Measurements from ENCODE around the gene HOMER2. TPM values are rescaled to one million over a fixed set of nuclear protein-coding genes. Genes with fewer than 3 reads are reported as not detected.

HOMER2 gene
- total RNA-seq, 2 experiments from 2014 or later: 5.4 TPM

DNA sequence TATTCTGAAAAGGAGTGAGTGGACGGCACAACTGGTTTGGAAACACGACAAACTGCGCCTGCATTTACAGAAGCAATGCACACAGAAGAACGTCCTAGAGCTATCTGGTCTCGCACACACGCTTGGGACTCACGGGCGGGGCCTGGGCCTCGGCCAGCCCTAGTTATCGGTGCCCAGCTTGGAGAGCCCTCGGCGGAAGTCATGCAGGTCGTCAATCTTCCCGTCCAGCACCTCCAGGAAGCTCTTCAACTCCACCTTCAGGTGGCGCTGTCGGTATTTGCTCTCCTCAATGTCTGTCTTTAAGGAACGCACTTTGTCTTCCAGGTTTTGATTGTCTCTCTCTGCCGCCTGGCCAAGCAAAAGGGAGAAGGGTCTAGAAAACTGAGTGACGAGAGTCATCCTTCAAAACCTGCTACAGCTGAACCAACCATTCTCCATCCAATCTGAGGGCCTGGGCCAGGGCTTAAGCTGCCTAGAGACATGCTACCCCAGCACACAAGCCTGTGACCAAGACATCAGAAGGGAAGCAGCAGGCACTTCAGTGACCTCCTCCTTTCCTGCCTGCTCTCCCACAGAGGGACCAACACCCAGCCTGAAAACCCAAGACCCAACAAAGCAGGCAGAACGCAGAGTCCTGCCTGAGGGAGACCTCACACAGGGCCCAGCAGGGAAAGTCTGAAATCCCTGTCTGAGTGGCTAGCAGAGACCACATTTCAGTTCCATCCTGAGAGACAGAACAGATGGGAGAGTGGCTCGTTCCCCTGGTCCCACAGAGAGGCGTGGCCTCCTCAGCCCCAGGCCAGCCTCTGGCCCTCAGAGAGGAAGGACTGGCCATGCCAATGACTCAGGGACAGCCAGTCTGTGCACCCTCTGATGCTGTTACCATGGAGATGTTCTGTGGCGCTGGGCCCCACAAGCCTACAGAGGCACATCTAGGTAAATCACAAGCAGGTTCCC lies 102.7 kb downstream of the HOMER2 start:
- Mint-ChIP-seq H3K9me3 (no peaks in the 10 kb centered on the region), H3K4me1 (ENCODE audit: low read depth) (peaks cover 14% of the 10 kb centered on the region), H3K36me3 (ENCODE audit: low read depth) (no peaks in the 10 kb centered on the region), H3K27me3 (no peaks in the 10 kb centered on the region), H3K4me3 (no peak overlapping the region), H3K27ac (no peak overlapping the region)
- ATAC-seq (peak; percentile 83), DNase-seq (peak; percentile 69)
- ChIA-PET POLR2A (interaction anchor here (0.8 to 1.6 kb wide), 2 partner anchors 11 to 218 kb away, joined by 3 to 4 read pairs; partner anchors contain the start of gene BTBD1), CTCF (interaction anchor here (0.7 to 6.4 kb wide), 15 partner anchors 11 to 196 kb away, joined by 3 to 43 read pairs (median 5); partner anchors contain the start of gene RAMAC)
- intact Hi-C loops (cut with micrococcal nuclease): loop anchor here (5.0 kb wide), 1 partner anchor 152 kb away; no protein-coding TSS in a partner anchor
- TF ChIP-seq, protein P1, sequence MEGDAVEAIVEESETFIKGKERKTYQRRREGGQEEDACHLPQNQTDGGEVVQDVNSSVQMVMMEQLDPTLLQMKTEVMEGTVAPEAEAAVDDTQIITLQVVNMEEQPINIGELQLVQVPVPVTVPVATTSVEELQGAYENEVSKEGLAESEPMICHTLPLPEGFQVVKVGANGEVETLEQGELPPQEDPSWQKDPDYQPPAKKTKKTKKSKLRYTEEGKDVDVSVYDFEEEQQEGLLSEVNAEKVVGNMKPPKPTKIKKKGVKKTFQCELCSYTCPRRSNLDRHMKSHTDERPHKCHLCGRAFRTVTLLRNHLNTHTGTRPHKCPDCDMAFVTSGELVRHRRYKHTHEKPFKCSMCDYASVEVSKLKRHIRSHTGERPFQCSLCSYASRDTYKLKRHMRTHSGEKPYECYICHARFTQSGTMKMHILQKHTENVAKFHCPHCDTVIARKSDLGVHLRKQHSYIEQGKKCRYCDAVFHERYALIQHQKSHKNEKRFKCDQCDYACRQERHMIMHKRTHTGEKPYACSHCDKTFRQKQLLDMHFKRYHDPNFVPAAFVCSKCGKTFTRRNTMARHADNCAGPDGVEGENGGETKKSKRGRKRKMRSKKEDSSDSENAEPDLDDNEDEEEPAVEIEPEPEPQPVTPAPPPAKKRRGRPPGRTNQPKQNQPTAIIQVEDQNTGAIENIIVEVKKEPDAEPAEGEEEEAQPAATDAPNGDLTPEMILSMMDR (IDR thresholded peaks at IDR 0.05): peak; percentile 73

DNA sequence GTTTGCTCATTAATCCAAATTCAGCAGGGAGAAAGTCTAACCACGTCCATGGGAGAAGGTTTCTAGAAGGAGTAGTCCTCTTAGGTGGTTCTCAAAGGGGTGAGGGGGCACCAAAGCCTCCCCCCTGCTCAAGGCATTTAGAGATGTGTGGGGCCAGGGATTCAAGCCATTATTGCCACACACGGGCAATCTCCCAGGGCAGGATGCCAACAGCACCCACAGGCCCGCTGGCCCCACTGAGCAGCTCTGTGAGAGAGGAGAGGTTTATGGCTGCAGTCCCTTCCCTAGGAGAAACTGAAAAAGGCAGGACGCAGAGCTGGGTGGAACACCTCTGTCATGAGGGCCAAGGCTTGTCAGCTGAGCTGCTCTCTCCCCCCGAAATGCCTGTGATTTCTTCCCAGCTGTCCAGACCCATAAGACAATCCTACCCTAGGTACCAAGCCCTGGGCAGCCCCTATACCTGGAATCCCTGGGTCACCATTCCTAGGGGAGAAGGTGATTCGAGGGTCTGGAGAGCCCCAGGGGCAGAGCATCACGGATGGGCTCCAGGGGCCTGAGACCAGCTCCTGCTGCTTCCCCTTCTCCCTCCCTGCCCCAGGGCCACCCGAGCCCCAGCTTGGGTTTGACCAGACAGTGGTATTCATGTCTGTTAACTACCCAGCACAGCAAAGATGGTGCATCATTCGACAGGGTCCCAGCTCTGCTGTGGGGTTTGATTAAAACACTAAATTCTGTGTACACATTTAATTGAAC lies 104.1 kb downstream of the HOMER2 start:
- H3K36me3 Mint-ChIP-seq (ENCODE audit: low read depth): no peaks in the 10 kb centered on the region
- no peaks in the 10 kb centered on the region for H3K27me3 Mint-ChIP-seq
- ChIA-PET POLR2A (interaction anchor here (1.6 kb wide), 1 partner anchor 219 kb away, joined by 3 read pairs; the partner anchor contains the start of gene BTBD1), CTCF (interaction anchor here (0.8 to 6.4 kb wide), 11 partner anchors 16 to 152 kb away, joined by 3 to 43 read pairs (median 5); partner anchors contain the start of gene RAMAC)
- peaks cover 16% of the 10 kb centered on the region for H3K4me1 Mint-ChIP-seq (ENCODE audit: low read depth)
- intact Hi-C loops (cut with micrococcal nuclease): loop anchor here (5.0 kb wide), 1 partner anchor 154 kb away; no protein-coding TSS in a partner anchor
- H3K9me3 Mint-ChIP-seq: no peaks in the 10 kb centered on the region
- ATAC-seq (no peak), DNase-seq (no peak)
- TF ChIP-seq, protein P1 (IDR thresholded peaks at IDR 0.05): no peak
- no peak overlapping the region for H3K27ac Mint-ChIP-seq
- H3K4me3 Mint-ChIP-seq: no peak overlapping the region

DNA sequence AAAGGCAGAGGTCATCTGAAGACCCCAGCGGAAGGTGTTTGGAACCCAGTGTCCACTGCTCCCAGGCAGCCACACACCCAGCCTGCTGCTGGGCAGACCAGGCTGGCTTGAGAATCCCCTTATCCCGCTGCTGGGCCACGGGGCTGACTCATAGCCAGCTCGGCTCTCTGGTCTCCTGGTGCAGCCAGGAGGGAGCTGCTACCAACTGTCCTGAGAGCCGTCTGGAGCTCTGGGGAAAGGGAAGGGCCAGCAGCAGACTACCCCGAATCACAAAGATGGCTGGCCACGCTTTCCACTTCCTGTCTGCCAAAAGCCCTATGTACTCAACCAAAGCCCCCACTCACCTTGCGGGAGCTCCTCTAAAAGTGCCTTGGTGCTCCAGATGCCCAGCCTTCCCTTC lies 104.8 kb downstream of the HOMER2 start:
- CTCF ChIA-PET: interaction anchor here (0.8 to 6.4 kb wide), 2 partner anchors 56 to 153 kb away, joined by 3 to 43 read pairs; no protein-coding TSS in a partner anchor

DNA sequence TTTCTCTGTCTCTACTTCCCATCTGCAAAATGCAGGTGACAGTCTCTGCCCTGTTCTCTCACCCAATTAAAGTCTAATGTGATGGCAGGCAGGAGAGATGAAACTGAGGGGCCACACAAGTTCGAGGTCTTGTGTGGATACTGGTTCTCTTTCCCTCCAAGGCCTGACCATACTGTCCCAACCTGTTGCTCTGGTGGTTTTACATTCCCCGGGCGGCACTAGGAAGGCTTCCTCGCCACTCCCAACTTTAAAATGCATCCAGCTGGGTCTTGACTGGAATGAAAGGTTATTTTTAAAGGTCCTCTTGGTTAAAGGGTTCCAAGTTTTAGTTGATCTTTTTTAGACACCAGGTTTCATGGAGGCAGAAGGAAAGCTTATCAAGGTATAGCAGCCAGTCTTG lies 105.9 kb downstream of the HOMER2 start:
- H3K4me3 Mint-ChIP-seq: no peak overlapping the region
- ATAC-seq: no peak
- intact Hi-C loops (cut with micrococcal nuclease): loop anchor here (5.0 kb wide), 1 partner anchor 156 kb away; no protein-coding TSS in a partner anchor
- no peaks in the 10 kb centered on the region for H3K36me3 Mint-ChIP-seq (ENCODE audit: low read depth)
- H3K27ac Mint-ChIP-seq: no peak overlapping the region
- ChIA-PET CTCF (interaction anchor here (6.4 kb wide), 1 partner anchor 154 kb away, joined by 43 read pairs; no protein-coding TSS in a partner anchor), POLR2A (interaction anchor here (0.6 kb wide), 1 partner anchor 536 kb away, joined by 3 read pairs; no protein-coding TSS in a partner anchor)
- no peak for DNase-seq
- H3K4me1 Mint-ChIP-seq (ENCODE audit: low read depth): peaks cover 11% of the 10 kb centered on the region
- H3K27me3 Mint-ChIP-seq: no peaks in the 10 kb centered on the region
- TF ChIP-seq, protein P1 (IDR thresholded peaks at IDR 0.05): no peak
- no peaks in the 10 kb centered on the region for H3K9me3 Mint-ChIP-seq

More for the DNA sequence above, 104.8 kb downstream of the HOMER2 start:
- DNase-seq: no peak
- TF ChIP-seq, protein P1 (IDR thresholded peaks at IDR 0.05): no peak
- Mint-ChIP-seq H3K4me3 (no peak overlapping the region), H3K36me3 (ENCODE audit: low read depth) (no peaks in the 10 kb centered on the region), H3K4me1 (ENCODE audit: low read depth) (peaks cover 11% of the 10 kb centered on the region), H3K27ac (no peak overlapping the region), H3K9me3 (no peaks in the 10 kb centered on the region), H3K27me3 (no peaks in the 10 kb centered on the region)
- no peak for ATAC-seq
- POLR2A ChIA-PET: no interaction called here
- intact Hi-C loops (cut with micrococcal nuclease): loop anchor here (5.0 kb wide), 1 partner anchor 155 kb away; no protein-coding TSS in a partner anchor

Measured in activated CD8-positive, alpha-beta T cell treated with anti-CD3 and anti-CD28 coated beads for 36 hours (primary cell).